Measurements from ENCODE around the gene CATSPERZ. TPM values are rescaled to one million over a fixed set of nuclear protein-coding genes. Genes with fewer than 3 reads are reported as not detected.
A peak's percentile ranks its signal among the peaks of the same experiment; 100 is the strongest.

Gene CATSPERZ
- total RNA-seq, 1 donor from 2014 or later: 1.0 TPM

DNA sequence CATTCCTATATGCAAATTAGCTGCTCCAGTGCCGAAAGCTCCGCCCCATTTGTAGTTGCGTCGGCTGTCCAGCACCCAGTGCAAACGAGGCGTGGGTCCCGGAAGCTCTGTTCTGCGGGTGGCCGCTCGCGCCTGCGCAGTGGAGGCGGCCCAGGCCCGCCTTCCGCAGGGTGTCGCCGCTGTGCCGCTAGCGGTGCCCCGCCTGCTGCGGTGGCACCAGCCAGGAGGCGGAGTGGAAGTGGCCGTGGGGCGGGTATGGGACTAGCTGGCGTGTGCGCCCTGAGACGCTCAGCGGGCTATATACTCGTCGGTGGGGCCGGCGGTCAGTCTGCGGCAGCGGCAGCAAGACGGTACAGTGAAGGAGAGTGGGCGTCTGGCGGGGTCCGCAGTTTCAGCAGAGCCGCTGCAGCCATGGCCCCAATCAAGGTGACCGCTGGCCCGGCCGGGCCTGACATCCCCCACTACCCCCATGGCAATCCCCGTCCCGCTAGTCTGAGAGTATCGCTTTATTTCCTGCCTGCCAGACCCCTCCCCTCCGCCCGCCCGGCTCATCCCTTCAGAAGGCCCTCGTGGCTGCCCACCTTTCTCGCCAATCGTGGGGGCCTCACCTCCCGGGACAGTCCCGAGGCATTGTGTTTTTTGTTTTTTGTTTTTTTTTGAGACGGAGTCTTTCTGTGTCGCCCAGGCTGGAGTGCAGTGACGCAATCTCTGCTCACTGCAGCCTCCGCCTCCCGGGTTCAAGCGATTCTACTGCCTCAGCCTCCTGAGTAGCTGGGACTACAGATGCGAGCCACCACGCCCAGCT is 18.0 kb downstream of the CATSPERZ start, which contains the start of gene PRDX5:
PRDX5 (plus strand) TSS at position 161 of the 805 bp plus-strand sequence; CDS start at position 256, 95 bp downstream.
- no peaks in the 10 kb centered on the region for H3K9me3 Mint-ChIP-seq (ENCODE audit: low read depth)
- H3K4me1 Mint-ChIP-seq (ENCODE audit: low read depth): peaks cover 30% of the 10 kb centered on the region
- peaks cover 8% of the 10 kb centered on the region for H3K36me3 Mint-ChIP-seq (ENCODE audit: low read depth)
- peak; percentile 73 for DNase-seq (ENCODE audit: low spot score)
- H3K4me3 Mint-ChIP-seq (ENCODE audit: unreplicated experiment): peak within 1 kb of the TSS; percentile 90
- H3K27ac Mint-ChIP-seq (ENCODE audit: unreplicated experiment): peak within 1 kb of the TSS; percentile 100
- TF ChIP-seq, protein P1, sequence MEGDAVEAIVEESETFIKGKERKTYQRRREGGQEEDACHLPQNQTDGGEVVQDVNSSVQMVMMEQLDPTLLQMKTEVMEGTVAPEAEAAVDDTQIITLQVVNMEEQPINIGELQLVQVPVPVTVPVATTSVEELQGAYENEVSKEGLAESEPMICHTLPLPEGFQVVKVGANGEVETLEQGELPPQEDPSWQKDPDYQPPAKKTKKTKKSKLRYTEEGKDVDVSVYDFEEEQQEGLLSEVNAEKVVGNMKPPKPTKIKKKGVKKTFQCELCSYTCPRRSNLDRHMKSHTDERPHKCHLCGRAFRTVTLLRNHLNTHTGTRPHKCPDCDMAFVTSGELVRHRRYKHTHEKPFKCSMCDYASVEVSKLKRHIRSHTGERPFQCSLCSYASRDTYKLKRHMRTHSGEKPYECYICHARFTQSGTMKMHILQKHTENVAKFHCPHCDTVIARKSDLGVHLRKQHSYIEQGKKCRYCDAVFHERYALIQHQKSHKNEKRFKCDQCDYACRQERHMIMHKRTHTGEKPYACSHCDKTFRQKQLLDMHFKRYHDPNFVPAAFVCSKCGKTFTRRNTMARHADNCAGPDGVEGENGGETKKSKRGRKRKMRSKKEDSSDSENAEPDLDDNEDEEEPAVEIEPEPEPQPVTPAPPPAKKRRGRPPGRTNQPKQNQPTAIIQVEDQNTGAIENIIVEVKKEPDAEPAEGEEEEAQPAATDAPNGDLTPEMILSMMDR (IDR thresholded peaks at IDR 0.05): peak; percentile 68
- H3K27me3 Mint-ChIP-seq (ENCODE audit: low read depth): no peaks in the 10 kb centered on the region

DNA sequence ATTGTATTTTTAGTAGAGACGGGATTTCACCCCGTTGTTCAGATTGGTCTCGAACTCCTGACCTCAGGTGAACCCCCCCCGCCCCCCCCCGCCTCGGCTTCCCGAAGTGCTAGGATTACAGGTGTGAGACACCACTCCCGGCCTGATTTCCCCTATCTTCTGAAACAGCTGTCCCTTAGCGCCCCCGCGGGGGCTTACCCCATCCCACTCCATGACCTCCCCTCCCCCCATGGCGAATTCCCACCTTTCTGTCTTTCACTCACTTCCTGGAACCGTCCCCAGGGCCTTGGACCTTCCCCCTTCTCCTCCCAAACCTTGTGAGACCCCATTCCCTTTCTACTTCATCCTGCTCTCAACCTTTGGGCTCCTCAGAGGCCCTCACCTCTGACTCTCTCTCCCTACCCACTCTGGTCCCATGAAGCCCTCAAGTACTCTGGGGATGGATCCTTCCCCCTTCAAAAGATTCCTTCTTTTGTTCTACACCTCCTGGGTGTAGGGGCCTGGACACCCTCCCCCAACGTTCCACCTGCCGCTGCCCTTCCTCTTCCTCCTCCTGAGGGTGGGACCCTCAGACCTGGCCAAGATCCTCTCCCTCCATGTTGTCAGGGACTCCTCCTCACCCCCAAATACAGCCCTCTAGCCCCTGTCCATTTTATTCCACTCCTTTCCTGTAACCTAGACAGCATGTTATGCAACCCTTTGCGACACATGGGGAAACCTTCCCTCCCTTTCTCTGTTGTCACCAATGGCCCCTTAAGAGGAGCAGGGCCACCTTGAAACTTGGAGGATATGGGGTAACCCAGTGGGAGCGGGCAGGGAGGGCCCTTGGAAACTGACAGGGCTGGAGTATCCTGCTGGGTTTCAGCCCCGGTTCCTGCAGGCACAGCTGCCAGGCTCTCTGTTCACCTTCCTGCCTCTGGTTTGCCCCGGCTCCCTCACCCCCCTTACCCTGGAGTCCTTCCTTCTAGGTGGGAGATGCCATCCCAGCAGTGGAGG is 18.9 kb downstream of the CATSPERZ start:
- Mint-ChIP-seq H3K36me3 (ENCODE audit: low read depth) (peaks cover 8% of the 10 kb centered on the region), H3K4me3 (ENCODE audit: unreplicated experiment) (peak overlapping the region; percentile 90), H3K4me1 (ENCODE audit: low read depth) (peaks cover 30% of the 10 kb centered on the region), H3K27ac (ENCODE audit: unreplicated experiment) (peak overlapping the region; percentile 100), H3K27me3 (ENCODE audit: low read depth) (no peaks in the 10 kb centered on the region), H3K9me3 (ENCODE audit: low read depth) (no peaks in the 10 kb centered on the region)
- TF ChIP-seq, protein P1 (IDR thresholded peaks at IDR 0.05): no peak
- peak; percentile 68 for DNase-seq (ENCODE audit: low spot score)

DNA sequence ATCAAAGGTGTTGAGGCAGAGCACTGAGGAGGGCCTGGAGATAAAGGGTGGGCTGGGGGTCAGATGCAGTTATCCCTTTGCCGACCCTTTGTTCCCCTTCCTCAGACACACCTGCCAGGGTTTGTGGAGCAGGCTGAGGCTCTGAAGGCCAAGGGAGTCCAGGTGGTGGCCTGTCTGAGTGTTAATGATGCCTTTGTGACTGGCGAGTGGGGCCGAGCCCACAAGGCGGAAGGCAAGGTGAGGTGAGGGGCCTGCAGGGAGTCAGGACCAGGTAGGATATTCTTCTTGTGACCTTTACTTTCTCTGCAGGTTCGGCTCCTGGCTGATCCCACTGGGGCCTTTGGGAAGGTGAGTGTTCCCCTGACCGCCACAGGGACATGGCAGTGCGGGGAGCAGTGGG is 20.4 kb downstream of the CATSPERZ start:
- Mint-ChIP-seq H3K4me1 (ENCODE audit: low read depth) (peaks cover 30% of the 10 kb centered on the region), H3K4me3 (ENCODE audit: unreplicated experiment) (no peak overlapping the region), H3K36me3 (ENCODE audit: low read depth) (peaks cover 8% of the 10 kb centered on the region), H3K27me3 (ENCODE audit: low read depth) (no peaks in the 10 kb centered on the region), H3K9me3 (ENCODE audit: low read depth) (no peaks in the 10 kb centered on the region), H3K27ac (ENCODE audit: unreplicated experiment) (peak overlapping the region; percentile 1)
- DNase-seq (ENCODE audit: low spot score): peak; percentile 51
- TF ChIP-seq, protein P1 (IDR thresholded peaks at IDR 0.05): no peak

DNA sequence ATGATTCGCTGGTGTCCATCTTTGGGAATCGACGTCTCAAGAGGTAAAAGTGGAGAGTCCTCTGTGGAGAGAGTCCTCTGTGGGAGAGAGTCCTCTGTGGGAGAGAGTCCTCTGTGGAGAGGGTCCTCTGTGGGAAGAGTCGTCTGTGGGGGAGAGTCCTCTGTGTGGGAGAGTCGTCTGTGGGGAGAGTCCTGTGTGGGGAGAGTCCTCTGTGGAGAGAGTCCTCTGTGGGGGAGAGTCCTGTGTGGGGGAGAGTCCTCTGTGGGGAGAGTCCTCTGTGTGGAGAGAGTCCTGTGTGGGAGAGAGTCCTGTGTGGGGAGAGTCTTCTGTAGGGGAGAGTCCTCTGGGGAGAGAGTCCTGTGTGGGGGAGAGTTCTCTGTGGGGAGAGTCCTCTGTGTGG is 20.9 kb downstream of the CATSPERZ start:
- peaks cover 8% of the 10 kb centered on the region for H3K36me3 Mint-ChIP-seq (ENCODE audit: low read depth)
- H3K27me3 Mint-ChIP-seq (ENCODE audit: low read depth): no peaks in the 10 kb centered on the region
- H3K27ac Mint-ChIP-seq (ENCODE audit: unreplicated experiment): no peak overlapping the region
- H3K4me3 Mint-ChIP-seq (ENCODE audit: unreplicated experiment): no peak overlapping the region
- peaks cover 30% of the 10 kb centered on the region for H3K4me1 Mint-ChIP-seq (ENCODE audit: low read depth)
- H3K9me3 Mint-ChIP-seq (ENCODE audit: low read depth): no peaks in the 10 kb centered on the region
- DNase-seq (ENCODE audit: low spot score): no peak
- TF ChIP-seq, protein P1 (IDR thresholded peaks at IDR 0.05): no peak

DNA sequence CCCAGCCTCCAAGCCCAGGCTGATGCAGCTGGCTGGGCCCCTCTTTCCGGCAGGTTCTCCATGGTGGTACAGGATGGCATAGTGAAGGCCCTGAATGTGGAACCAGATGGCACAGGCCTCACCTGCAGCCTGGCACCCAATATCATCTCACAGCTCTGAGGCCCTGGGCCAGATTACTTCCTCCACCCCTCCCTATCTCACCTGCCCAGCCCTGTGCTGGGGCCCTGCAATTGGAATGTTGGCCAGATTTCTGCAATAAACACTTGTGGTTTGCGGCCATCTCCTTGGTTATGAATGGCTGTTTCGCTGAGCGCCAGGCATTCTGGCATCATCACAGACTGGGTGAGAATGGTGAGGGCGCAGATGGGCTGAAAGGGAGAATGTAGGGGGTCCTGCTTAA is 21.4 kb downstream of the CATSPERZ start:
- H3K9me3 Mint-ChIP-seq (ENCODE audit: low read depth): no peaks in the 10 kb centered on the region
- H3K4me3 Mint-ChIP-seq (ENCODE audit: unreplicated experiment): no peak overlapping the region
- peak; percentile 56 for DNase-seq (ENCODE audit: low spot score)
- H3K27ac Mint-ChIP-seq (ENCODE audit: unreplicated experiment): no peak overlapping the region
- no peaks in the 10 kb centered on the region for H3K27me3 Mint-ChIP-seq (ENCODE audit: low read depth)
- H3K36me3 Mint-ChIP-seq (ENCODE audit: low read depth): peaks cover 8% of the 10 kb centered on the region
- TF ChIP-seq, protein P1 (IDR thresholded peaks at IDR 0.05): no peak
- H3K4me1 Mint-ChIP-seq (ENCODE audit: low read depth): peaks cover 26% of the 10 kb centered on the region
